ENCODE measurements around the gene PARD3.

Gene PARD3

GRCh38 chr10:34658934-34659333 is 156.2 kb downstream of the PARD3 start:
- TF ChIP-seq POLR2AphosphoS5 (IDR thresholded peaks at IDR 0.05; ENCODE audit: low read depth, low read length) (no peak), FOXP2 (optimal IDR thresholded peaks at IDR 0.05; ENCODE audit: borderline replicate concordance, extremely low read depth, extremely low read length, insufficient read depth) (no peak), TAF1 (IDR thresholded peaks at IDR 0.05; ENCODE audit: borderline replicate concordance, insufficient read depth, low read length) (no peak), SIN3A (IDR thresholded peaks at IDR 0.05; ENCODE audit: borderline replicate concordance, insufficient read depth, low read length) (no peak), REST (IDR thresholded peaks at IDR 0.05; ENCODE audit: insufficient read depth in 1 of 2, low read depth in 2 of 2, low read length in 2 of 2) (no peak)

- TF ChIP-seq POLR2AphosphoS5 (IDR thresholded peaks at IDR 0.05; ENCODE audit: low read depth, low read length) (no peak), SIN3A (IDR thresholded peaks at IDR 0.05; ENCODE audit: borderline replicate concordance, insufficient read depth, low read length) (no peak), FOXP2 (optimal IDR thresholded peaks at IDR 0.05; ENCODE audit: borderline replicate concordance, extremely low read depth, extremely low read length, insufficient read depth) (no peak), TAF1 (IDR thresholded peaks at IDR 0.05; ENCODE audit: borderline replicate concordance, insufficient read depth, low read length) (no peak), REST (IDR thresholded peaks at IDR 0.05; ENCODE audit: insufficient read depth in 1 of 2, low read depth in 2 of 2, low read length in 2 of 2) (no peak)
Observed at GRCh38 chr10:34656661-34657060, 158.4 kb downstream of the PARD3 start.

- no peak for TF ChIP-seq POLR2AphosphoS5 (IDR thresholded peaks at IDR 0.05; ENCODE audit: low read depth, low read length)
- TF ChIP-seq TAF1 (IDR thresholded peaks at IDR 0.05; ENCODE audit: borderline replicate concordance, insufficient read depth, low read length): no peak
- no peak for TF ChIP-seq REST (IDR thresholded peaks at IDR 0.05; ENCODE audit: insufficient read depth in 1 of 2, low read depth in 2 of 2, low read length in 2 of 2)
- no peak for TF ChIP-seq FOXP2 (optimal IDR thresholded peaks at IDR 0.05; ENCODE audit: borderline replicate concordance, extremely low read depth, extremely low read length, insufficient read depth)
- TF ChIP-seq SIN3A (IDR thresholded peaks at IDR 0.05; ENCODE audit: borderline replicate concordance, insufficient read depth, low read length): no peak
Observed at GRCh38 chr10:34655286-34656170, 159.6 kb downstream of the PARD3 start.

- TF ChIP-seq FOXP2 (optimal IDR thresholded peaks at IDR 0.05; ENCODE audit: borderline replicate concordance, extremely low read depth, extremely low read length, insufficient read depth) (no peak), POLR2AphosphoS5 (IDR thresholded peaks at IDR 0.05; ENCODE audit: low read depth, low read length) (no peak), SIN3A (IDR thresholded peaks at IDR 0.05; ENCODE audit: borderline replicate concordance, insufficient read depth, low read length) (no peak), REST (IDR thresholded peaks at IDR 0.05; ENCODE audit: insufficient read depth in 1 of 2, low read depth in 2 of 2, low read length in 2 of 2) (no peak), TAF1 (IDR thresholded peaks at IDR 0.05; ENCODE audit: borderline replicate concordance, insufficient read depth, low read length) (no peak)
Observed at GRCh38 chr10:34654211-34654610, 160.9 kb downstream of the PARD3 start.
